Measurements from ENCODE around the gene PFKFB3. TPM values are rescaled to one million over a fixed set of nuclear protein-coding genes. Genes with fewer than 3 reads are reported as not detected.

Gene PFKFB3
- total and polyA plus RNA-seq, 12 donors = 5.5 to 77.3 (median 14.7) TPM

GRCh38 chr10:6215241-6215640 is 12.5 kb downstream of the PFKFB3 start:
- peaks cover 7 to 94% (median 32%) of the 10 kb centered on the region in 9 donors for H3K36me3 ChIP-seq
- peaks cover 0 to 24% (median 14%) of the 10 kb centered on the region in 9 donors for H3K4me1 ChIP-seq
- H3K27ac ChIP-seq = no peak overlapping the region
- H3K9me3 ChIP-seq = no peaks in the 10 kb centered on the region
- no peaks in the 10 kb centered on the region for H3K27me3 ChIP-seq
- TF ChIP-seq CTCF (IDR thresholded peaks at IDR 0.05) = no peak
- WGBS, 2 donors = 96 to 97% methylated on average over 19 of the region's 19 CpGs
- no peak overlapping the region for H3K4me3 ChIP-seq
- intact Hi-C loops (cut with DNase I) = no loop called here
- no peak for DNase-seq
- no peak for ATAC-seq

- no peak for ATAC-seq
- 91 to 93% methylated on average over 24 of the region's 24 CpGs for WGBS, 2 donors
- intact Hi-C loops (cut with DNase I) = no loop called here
- H3K4me3 ChIP-seq = no peak overlapping the region
- H3K4me1 ChIP-seq = peaks cover 0 to 24% (median 14%) of the 10 kb centered on the region in 9 donors
- H3K9me3 ChIP-seq = no peaks in the 10 kb centered on the region
- no peak for DNase-seq
- H3K27me3 ChIP-seq = no peaks in the 10 kb centered on the region
- TF ChIP-seq CTCF (IDR thresholded peaks at IDR 0.05) = no peak
- peaks cover 9 to 99% (median 38%) of the 10 kb centered on the region in 9 donors for H3K36me3 ChIP-seq
- H3K27ac ChIP-seq = no peak overlapping the region
Measured at GRCh38 chr10:6215683-6216484, 13.2 kb downstream of the PFKFB3 start.

GRCh38 chr10:6216916-6217315 is 14.2 kb downstream of the PFKFB3 start:
- H3K36me3 ChIP-seq = peaks cover 9 to 99% (median 48%) of the 10 kb centered on the region in 9 donors
- no peak for TF ChIP-seq CTCF (IDR thresholded peaks at IDR 0.05)
- H3K27ac ChIP-seq = no peak overlapping the region
- DNase-seq = no peak
- no peak for ATAC-seq
- H3K4me1 ChIP-seq = peaks cover 0 to 14% (median 6%) of the 10 kb centered on the region in 9 donors
- H3K9me3 ChIP-seq = no peaks in the 10 kb centered on the region
- H3K27me3 ChIP-seq = no peaks in the 10 kb centered on the region
- 89 to 91% methylated on average over 20 of the region's 20 CpGs for WGBS, 2 donors
- intact Hi-C loops (cut with DNase I) = no loop called here
- no peak overlapping the region for H3K4me3 ChIP-seq

- H3K27me3 ChIP-seq = no peaks in the 10 kb centered on the region
- H3K9me3 ChIP-seq = no peaks in the 10 kb centered on the region
- no peak for TF ChIP-seq CTCF (IDR thresholded peaks at IDR 0.05)
- DNase-seq (no peak), ATAC-seq (no peak)
- H3K4me3 ChIP-seq = no peak overlapping the region
- H3K27ac ChIP-seq = no peak overlapping the region
- peaks cover 0 to 7% (median 0%) of the 10 kb centered on the region in 9 donors for H3K4me1 ChIP-seq
- WGBS, 2 donors = 68 to 85% methylated on average over 3 of the region's 3 CpGs
- peaks cover 9 to 100% (median 54%) of the 10 kb centered on the region in 9 donors for H3K36me3 ChIP-seq
- intact Hi-C loops (cut with DNase I) = no loop called here
Measured at GRCh38 chr10:6217611-6218010, 14.9 kb downstream of the PFKFB3 start.

All from heart right ventricle (tissue), 16 donors.